H9 (cell line): Measurements from ENCODE around the gene ELOA. TPM values are rescaled to one million over a fixed set of nuclear protein-coding genes. Genes with fewer than 3 reads are reported as not detected.

Experiments
- DNase-seq: peaks from one replicate; pipeline ENCODE4 v3.0.0-alpha.2; 2017
- H2AFZ ChIP-seq: one replicate; pipeline ENCODE4 v1.6.1; 2013; ENCODE audit warnings: mild to moderate bottlenecking, low read length, control low read depth, moderate library complexity
- H2AK5ac ChIP-seq: 2 replicates; pipeline ENCODE4 v1.6.1; 2013; ENCODE audit warnings: low read length, control low read depth, mixed read lengths; ENCODE audit not compliant: insufficient read length
- H2BK120ac ChIP-seq: one replicate; pipeline ENCODE4 v1.6.1; 2013; ENCODE audit warnings: low read depth, mild to moderate bottlenecking, low read length, control low read depth, inconsistent platforms; ENCODE audit not compliant: poor library complexity, severe bottlenecking
- H2BK12ac ChIP-seq: 2 replicates; pipeline ENCODE4 v1.6.1; 2013; ENCODE audit warnings: low read length, control low read depth, mixed read lengths, low read depth; ENCODE audit not compliant: insufficient read length
- H2BK15ac ChIP-seq: 2 replicates; pipeline ENCODE4 v1.6.1; 2013; ENCODE audit warnings: low read depth, low read length, control low read depth
- H2BK20ac ChIP-seq: one replicate; pipeline ENCODE4 v1.6.1; 2013; ENCODE audit warnings: low read depth, mild to moderate bottlenecking, low read length, control low read depth, inconsistent platforms; ENCODE audit not compliant: poor library complexity, severe bottlenecking
- H2BK5ac ChIP-seq: 2 replicates; pipeline ENCODE4 v1.6.1; 2013; ENCODE audit warnings: low read length, control low read depth, mixed read lengths; ENCODE audit not compliant: insufficient read length
- H3K14ac ChIP-seq: 2 replicates; pipeline ENCODE4 v1.6.1; 2013; ENCODE audit warnings: low read length, control low read depth; ENCODE audit not compliant: insufficient read depth
- H3K18ac ChIP-seq: 2 replicates; pipeline ENCODE4 v1.6.1; 2013; ENCODE audit warnings: low read depth, mild to moderate bottlenecking, mixed read lengths, low read length, control low read depth; ENCODE audit not compliant: insufficient read length
- H3K23ac ChIP-seq: 2 replicates; pipeline ENCODE4 v1.6.1; 2013; ENCODE audit warnings: low read length, control low read depth, mixed read lengths, low read depth; ENCODE audit not compliant: insufficient read length
- H3K23me2 ChIP-seq: 2 replicates; pipeline ENCODE4 v1.6.1; 2013; ENCODE audit warnings: low read depth, mild to moderate bottlenecking, mixed read lengths, low read length, control low read depth; ENCODE audit not compliant: insufficient read length, poor library complexity, severe bottlenecking
- H3K27ac ChIP-seq: 2 replicates; pipeline ENCODE4 v1.5.1; 2013; ENCODE audit warnings: low read length, control low read depth, mixed read lengths, low read depth; ENCODE audit not compliant: insufficient read length
- H3K27me3 ChIP-seq: 2 replicates; pipeline ENCODE4 v1.6.1; 2013; ENCODE audit warnings: low read length, control low read depth, inconsistent platforms; ENCODE audit not compliant: insufficient read depth
- H3K4ac ChIP-seq: 2 replicates; pipeline ENCODE4 v1.6.1; 2013; ENCODE audit warnings: low read depth, mild to moderate bottlenecking, control low read depth, inconsistent platforms, low read length, moderate library complexity
- H3K4me1 ChIP-seq: 2 replicates; pipeline ENCODE4 v1.6.1; 2013; ENCODE audit warnings: low read length, control low read depth, inconsistent platforms; ENCODE audit not compliant: insufficient read depth
- H3K4me2 ChIP-seq: 2 replicates; pipeline ENCODE4 v1.6.1; 2013; ENCODE audit warnings: low read length, control low read depth, mixed read lengths; ENCODE audit not compliant: insufficient read length, insufficient read depth
- H3K56ac ChIP-seq: 2 replicates; pipeline ENCODE4 v1.6.1; 2013; ENCODE audit warnings: low read depth, mild to moderate bottlenecking, mixed read lengths, low read length, control low read depth; ENCODE audit not compliant: insufficient read length
- H3K79me1 ChIP-seq: 2 replicates; pipeline ENCODE4 v1.6.1; 2013; ENCODE audit warnings: low read depth, mild to moderate bottlenecking, moderate library complexity, low read length, control low read depth, inconsistent platforms; ENCODE audit not compliant: insufficient read depth, poor library complexity, severe bottlenecking
- H3K79me2 ChIP-seq: 2 replicates; pipeline ENCODE4 v1.6.1; 2013; ENCODE audit warnings: low read length, control low read depth, inconsistent platforms; ENCODE audit not compliant: insufficient read depth
- H3K9ac ChIP-seq: 2 replicates; pipeline ENCODE4 v1.6.1; 2013; ENCODE audit warnings: low read length, control low read depth, mixed read lengths; ENCODE audit not compliant: insufficient read length; ENCODE audit errors: extremely low read depth
- H3K9me3 ChIP-seq: one replicate; pipeline ENCODE4 v1.6.1; 2013; ENCODE audit warnings: low read depth, low read length, inconsistent platforms; ENCODE audit not compliant: control insufficient read depth
- H3T11ph ChIP-seq: one replicate; pipeline ENCODE4 v1.6.1; 2013; ENCODE audit warnings: mild to moderate bottlenecking, low read length, control low read depth, inconsistent platforms
- H4K20me1 ChIP-seq: one replicate; pipeline ENCODE4 v1.6.1; 2013; ENCODE audit not compliant: control insufficient read depth, insufficient read length, insufficient read depth
- H4K5ac ChIP-seq: 2 replicates; pipeline ENCODE4 v1.6.1; 2013; ENCODE audit warnings: low read depth, mild to moderate bottlenecking, mixed read lengths, low read length, control low read depth; ENCODE audit not compliant: insufficient read length
- H4K8ac ChIP-seq: replicated peaks from 2 replicates; pipeline ENCODE4 v1.6.1; 2013; ENCODE audit warnings: low read length, control low read depth, mixed read lengths, low read depth; ENCODE audit not compliant: insufficient read length
- H4K91ac ChIP-seq: 2 replicates; pipeline ENCODE4 v1.6.1; 2013; ENCODE audit warnings: low read depth, mild to moderate bottlenecking, moderate library complexity, mixed read lengths, low read length, control low read depth; ENCODE audit not compliant: insufficient read length
- H3K27ac Mint-ChIP-seq, 3 experiments: 2 replicates in 2 of 3; 3 replicates in 1 of 3; pipeline ENCODE4 v1.8.0; 2020 to 2021; ENCODE audit warnings: mixed read lengths in 3 of 3, mild to moderate bottlenecking in 1 of 3, moderate library complexity in 1 of 3
- H3K27me3 Mint-ChIP-seq: 2 replicates; pipeline ENCODE4 v1.8.0; 2021; ENCODE audit warnings: low read depth, mild to moderate bottlenecking, moderate library complexity, mixed read lengths
- H3K36me3 Mint-ChIP-seq, 3 experiments: 2 replicates in 2 of 3; 3 replicates in 1 of 3; pipeline ENCODE4 v1.8.0; 2020 to 2021; ENCODE audit warnings: low read depth in 3 of 3, mixed read lengths in 3 of 3; ENCODE audit not compliant: insufficient read depth in 1 of 3
- H3K4me1 Mint-ChIP-seq, 2 experiments: 2 replicates each; pipeline ENCODE4 v1.8.0; 2020; ENCODE audit warnings: mixed read lengths in 2 of 2
- H3K4me3 Mint-ChIP-seq, 2 experiments: 2 replicates in 1 of 2; 3 replicates in 1 of 2; pipeline ENCODE4 v1.8.0; 2020 to 2021; ENCODE audit warnings: mild to moderate bottlenecking in 2 of 2, mixed read lengths in 2 of 2, moderate library complexity in 1 of 2
- H3K9me3 Mint-ChIP-seq, 2 experiments: 2 replicates in 1 of 2; 3 replicates in 1 of 2; pipeline ENCODE4 v1.8.0; 2020; ENCODE audit warnings: mild to moderate bottlenecking in 2 of 2, mixed read lengths in 2 of 2, moderate library complexity in 1 of 2
- WGBS: extraction: QIAGEN DNeasy Blood & Tissue Kit; methylation state at CpG from one replicate; pipeline ENCODE4 v1.1.7; 2013; ENCODE audit warnings: missing lambda C conversion rate, low lambda C conversion rate, mixed read lengths; ENCODE audit not compliant: insufficient read length; ENCODE audit errors: extremely low coverage; 5-methylcytosine and 5-hydroxymethylcytosine counted together
- total RNA-seq: library from RNA; stranded (reverse); gene quantifications from 2 replicates; pipeline ENCODE4 v1.2.1, GENCODE V29; 2021
- TF ChIP-seq, protein P1 (sequence below): fragments of 200-600 bp; sonication (generic); conservative IDR thresholded peaks from 3 replicates; pipeline ENCODE4 v1.8.0; 2021; ENCODE audit warnings: antibody characterized with exemption, mild to moderate bottlenecking

The ELOA gene
- total RNA-seq, 1 experiment from 2014 or later = 66.2 TPM

DNA sequence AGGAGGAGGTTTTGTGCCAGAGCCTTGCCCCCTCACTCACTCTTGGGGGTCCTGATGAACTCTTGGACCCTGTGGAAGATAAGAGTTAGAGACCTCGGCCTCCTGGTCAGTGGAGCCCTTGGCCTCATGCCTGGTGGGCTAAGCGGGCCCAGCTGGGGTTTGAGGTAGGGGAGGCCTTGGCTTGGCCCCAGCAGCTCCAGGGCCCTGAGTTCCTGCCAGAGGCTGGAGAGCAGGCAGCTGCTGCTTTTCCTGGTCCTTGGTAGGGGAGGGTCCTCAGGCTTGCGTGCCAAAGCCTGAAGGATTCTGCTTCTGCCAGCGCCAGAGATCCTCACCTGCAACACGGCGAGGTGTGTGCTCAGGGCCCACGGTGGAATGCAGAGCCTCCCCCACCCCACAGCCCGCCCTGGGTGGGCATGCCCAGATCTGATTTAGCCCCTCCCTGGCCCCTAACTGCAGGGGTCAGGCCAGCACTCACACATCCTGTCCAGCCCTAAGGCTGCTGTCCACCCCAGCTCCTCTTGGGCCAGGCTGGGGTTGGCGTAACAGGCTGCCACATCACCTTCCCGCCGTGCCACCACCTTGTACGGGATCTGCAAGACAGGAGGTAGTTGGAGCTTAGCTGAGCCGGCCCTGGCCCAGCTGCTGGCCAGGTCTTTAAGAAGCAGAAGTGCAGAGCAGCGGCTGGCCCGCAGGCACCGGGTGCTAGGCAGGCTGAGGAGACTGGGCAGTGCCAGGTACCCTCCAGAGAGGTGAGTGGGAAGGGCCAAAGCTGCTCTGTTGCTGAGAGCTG, 52.6 kb downstream of the ELOA start:
- H3K27ac ChIP-seq = no peak overlapping the region
- DNase-seq = no peak
- no peak overlapping the region for H2BK20ac ChIP-seq
- H2BK15ac ChIP-seq = no peak overlapping the region
- no peak overlapping the region for H3K18ac ChIP-seq
- Mint-ChIP-seq H3K4me1 (peaks cover 8 to 20% of the 10 kb centered on the region in 2 experiments), H3K36me3 (peaks cover 7 to 50% (median 28%) of the 10 kb centered on the region in 3 experiments), H3K27me3 (no peaks in the 10 kb centered on the region; the same call in 1 of the 2 replicates), H3K4me3 (no peak overlapping the region), H3K27ac (no peak overlapping the region), H3K9me3 (no peaks in the 10 kb centered on the region)
- TF ChIP-seq, protein P1, sequence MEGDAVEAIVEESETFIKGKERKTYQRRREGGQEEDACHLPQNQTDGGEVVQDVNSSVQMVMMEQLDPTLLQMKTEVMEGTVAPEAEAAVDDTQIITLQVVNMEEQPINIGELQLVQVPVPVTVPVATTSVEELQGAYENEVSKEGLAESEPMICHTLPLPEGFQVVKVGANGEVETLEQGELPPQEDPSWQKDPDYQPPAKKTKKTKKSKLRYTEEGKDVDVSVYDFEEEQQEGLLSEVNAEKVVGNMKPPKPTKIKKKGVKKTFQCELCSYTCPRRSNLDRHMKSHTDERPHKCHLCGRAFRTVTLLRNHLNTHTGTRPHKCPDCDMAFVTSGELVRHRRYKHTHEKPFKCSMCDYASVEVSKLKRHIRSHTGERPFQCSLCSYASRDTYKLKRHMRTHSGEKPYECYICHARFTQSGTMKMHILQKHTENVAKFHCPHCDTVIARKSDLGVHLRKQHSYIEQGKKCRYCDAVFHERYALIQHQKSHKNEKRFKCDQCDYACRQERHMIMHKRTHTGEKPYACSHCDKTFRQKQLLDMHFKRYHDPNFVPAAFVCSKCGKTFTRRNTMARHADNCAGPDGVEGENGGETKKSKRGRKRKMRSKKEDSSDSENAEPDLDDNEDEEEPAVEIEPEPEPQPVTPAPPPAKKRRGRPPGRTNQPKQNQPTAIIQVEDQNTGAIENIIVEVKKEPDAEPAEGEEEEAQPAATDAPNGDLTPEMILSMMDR = no peak
- no peak overlapping the region for H3K14ac ChIP-seq
- no peaks in the 10 kb centered on the region for H4K20me1 ChIP-seq
- no peaks in the 10 kb centered on the region; the same call in 1 of the 2 replicates for H3K4me1 ChIP-seq
- H4K5ac ChIP-seq = no peak overlapping the region
- H3K56ac ChIP-seq = no peak overlapping the region
- H3K23ac ChIP-seq = no peak overlapping the region
- H3K9ac ChIP-seq = no peak overlapping the region
- H3K4ac ChIP-seq = no peak overlapping the region
- H3K27me3 ChIP-seq = no peaks in the 10 kb centered on the region
- no peak overlapping the region for H4K8ac ChIP-seq
- H4K91ac ChIP-seq = no peak overlapping the region
- no peaks in the 10 kb centered on the region for H3K9me3 ChIP-seq
- peaks cover 6% of the 10 kb centered on the region; the same call in 1 of the 2 replicates for H3K79me2 ChIP-seq
- no peak overlapping the region for H3T11ph ChIP-seq
- H2BK12ac ChIP-seq = no peak overlapping the region
- H3K4me2 ChIP-seq = no peak overlapping the region
- H2AK5ac ChIP-seq = no peak overlapping the region
- no peak overlapping the region for H2BK120ac ChIP-seq
- no peak overlapping the region for H2AFZ ChIP-seq
- no CpG with 5 or more reads among the region's 16 CpGs for WGBS
- H2BK5ac ChIP-seq = no peak overlapping the region
- H3K23me2 ChIP-seq = peaks cover 17% of the 10 kb centered on the region
- peaks cover 8% of the 10 kb centered on the region for H3K79me1 ChIP-seq
